Kidney epithelial cell (primary cell): ENCODE results near the gene NFYB. TPM values are rescaled to one million over a fixed set of nuclear protein-coding genes. Genes with fewer than 3 reads are reported as not detected.

ENCODE experiments used
- DNase-seq: peaks from one replicate; pipeline ENCODE4 v3.0.0-alpha.2; 2010; ENCODE audit warnings: low read depth
- H3K27me3 ChIP-seq: 2 replicates; pipeline ENCODE4 v1.6.0; 2011; ENCODE audit warnings: low read length; ENCODE audit not compliant: control insufficient read depth, insufficient read depth
- H3K36me3 ChIP-seq: 2 replicates; pipeline ENCODE4 v1.5.1; 2011; ENCODE audit warnings: low read length; ENCODE audit not compliant: control insufficient read depth, insufficient read depth
- H3K4me3 ChIP-seq: 2 replicates; pipeline ENCODE4 v1.5.1; 2011; ENCODE audit warnings: low read depth, mild to moderate bottlenecking, control low read depth, low read length
- CTCF ChIP-seq: IDR thresholded peaks from 2 replicates; pipeline ENCODE4 v1.5.1; 2011; ENCODE audit warnings: mild to moderate bottlenecking, moderate library complexity, low read length, control low read depth, inconsistent platforms; ENCODE audit not compliant: insufficient read depth, poor library complexity, severe bottlenecking
- total RNA-seq: library from RNA; depleted of rRNA; stranded (reverse); fragments of >200 nt; gene quantifications from 2 replicates; pipeline ENCODE4 v1.2.3, GENCODE V29; 2015

NFYB gene
- total RNA-seq, 1 donor from 2014 or later: 17.2 TPM

GRCh38 chr12:104142543-104142942 is 4.5 kb upstream of the NFYB start:
- no peaks in the 10 kb centered on the region for H3K27me3 ChIP-seq
- no peak overlapping the region for H3K4me3 ChIP-seq
- TF ChIP-seq CTCF: no peak
- no peaks in the 10 kb centered on the region for H3K36me3 ChIP-seq
- DNase-seq: no peak

- TF ChIP-seq CTCF: no peak
- H3K4me3 ChIP-seq: peak overlapping the region; percentile 33
Measured at GRCh38 chr12:104138797-104139152, 765 bp upstream of the NFYB start.

GRCh38 chr12:104137001-104137901 is 759 bp downstream of the NFYB start:
- peak; percentile 31 for DNase-seq
- no peak for TF ChIP-seq CTCF
- Histone ChIP-seq H3K4me3 (peak overlapping the region; percentile 66), H3K27me3 (no peaks in the 10 kb centered on the region), H3K36me3 (no peaks in the 10 kb centered on the region)

More at GRCh38 chr12:104138797-104139152, 765 bp upstream of the NFYB start:
- H3K36me3 ChIP-seq: no peaks in the 10 kb centered on the region
- DNase-seq: no peak
- no peaks in the 10 kb centered on the region for H3K27me3 ChIP-seq

GRCh38 chr12:104136577-104136976 is 1.4 kb downstream of the NFYB start:
- TF ChIP-seq CTCF: no peak
- peak overlapping the region; percentile 66 for H3K4me3 ChIP-seq
- H3K27me3 ChIP-seq: no peaks in the 10 kb centered on the region
- DNase-seq: no peak
- H3K36me3 ChIP-seq: peaks cover 2% of the 10 kb centered on the region

GRCh38 chr12:104134882-104135281 is 3.1 kb downstream of the NFYB start:
- no peak for TF ChIP-seq CTCF
- Histone ChIP-seq H3K4me3 (no peak overlapping the region), H3K27me3 (no peaks in the 10 kb centered on the region), H3K36me3 (peaks cover 2% of the 10 kb centered on the region)
- DNase-seq: no peak

GRCh38 chr12:104133866-104134265 is 4.1 kb downstream of the NFYB start:
- H3K4me3 ChIP-seq: no peak overlapping the region
- H3K27me3 ChIP-seq: no peaks in the 10 kb centered on the region
- DNase-seq: no peak
- H3K36me3 ChIP-seq: peaks cover 2% of the 10 kb centered on the region
- TF ChIP-seq CTCF: no peak
